ENCODE results near the gene FBXO11. TPM values are rescaled to one million over a fixed set of nuclear protein-coding genes. Genes with fewer than 3 reads are reported as not detected.
A peak's percentile ranks its signal among the peaks of the same experiment; 100 is the strongest.

The FBXO11 gene
- total and polyA plus RNA-seq, 10 of the 15 experiments (the other 5 are each of a cell fraction or from before 2014, with no cell fraction given), result 5.9 to 38.9 (median 22.5) TPM

DNA sequence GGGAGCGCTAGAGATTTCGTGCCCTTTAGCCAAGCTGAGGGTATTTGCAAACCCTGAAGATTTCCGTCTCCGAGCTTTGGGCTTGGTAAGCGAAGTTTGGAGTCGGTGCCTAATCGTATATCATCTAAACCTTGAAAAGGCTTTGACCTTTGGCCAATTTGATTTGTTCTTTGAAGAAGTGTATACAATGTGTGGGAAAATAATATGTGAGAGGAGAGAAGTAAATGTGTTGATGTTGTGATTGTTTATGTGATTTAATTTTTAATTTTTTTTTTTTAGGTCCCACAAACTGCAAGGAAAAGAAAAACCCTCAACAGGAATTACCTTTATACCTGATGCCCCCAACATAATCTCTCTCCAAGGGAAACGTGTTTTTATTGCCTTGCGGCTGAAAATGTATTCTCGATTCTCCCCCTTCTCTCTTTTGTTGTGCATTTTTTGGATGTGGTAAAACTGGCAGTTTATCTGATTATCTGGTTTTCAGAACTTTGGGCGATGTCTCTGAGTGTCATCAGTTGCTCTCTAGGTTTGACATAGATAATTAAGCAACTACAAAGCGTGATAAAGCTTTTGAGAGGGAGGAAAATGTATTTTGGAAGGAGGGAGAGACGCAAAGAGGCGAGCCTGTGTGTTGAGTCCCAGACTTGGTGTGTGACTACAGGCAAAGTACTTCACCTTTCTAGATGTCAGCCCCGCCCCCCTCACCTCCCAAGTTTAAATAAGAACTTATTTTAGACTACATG, 912 bp upstream of the FBXO11 start (continued):
- TF ChIP-seq, protein P1, sequence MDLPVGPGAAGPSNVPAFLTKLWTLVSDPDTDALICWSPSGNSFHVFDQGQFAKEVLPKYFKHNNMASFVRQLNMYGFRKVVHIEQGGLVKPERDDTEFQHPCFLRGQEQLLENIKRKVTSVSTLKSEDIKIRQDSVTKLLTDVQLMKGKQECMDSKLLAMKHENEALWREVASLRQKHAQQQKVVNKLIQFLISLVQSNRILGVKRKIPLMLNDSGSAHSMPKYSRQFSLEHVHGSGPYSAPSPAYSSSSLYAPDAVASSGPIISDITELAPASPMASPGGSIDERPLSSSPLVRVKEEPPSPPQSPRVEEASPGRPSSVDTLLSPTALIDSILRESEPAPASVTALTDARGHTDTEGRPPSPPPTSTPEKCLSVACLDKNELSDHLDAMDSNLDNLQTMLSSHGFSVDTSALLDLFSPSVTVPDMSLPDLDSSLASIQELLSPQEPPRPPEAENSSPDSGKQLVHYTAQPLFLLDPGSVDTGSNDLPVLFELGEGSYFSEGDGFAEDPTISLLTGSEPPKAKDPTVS (IDR thresholded peaks at IDR 0.05; ENCODE audit: low read depth, low read length), result no peak
- TF ChIP-seq BRCA1 (IDR thresholded peaks at IDR 0.05; ENCODE audit: low read depth, low read length), result no peak
- no peak for TF ChIP-seq KLF5 (IDR thresholded peaks at IDR 0.05; ENCODE audit: partially characterized antibody)
- no peak for TF ChIP-seq RELA (IDR thresholded peaks at IDR 0.05; ENCODE audit: borderline replicate concordance, partially characterized antibody)
- no peak for TF ChIP-seq TCF12 (IDR thresholded peaks at IDR 0.05; ENCODE audit: low read depth, low read length)
- TF ChIP-seq, protein P2, sequence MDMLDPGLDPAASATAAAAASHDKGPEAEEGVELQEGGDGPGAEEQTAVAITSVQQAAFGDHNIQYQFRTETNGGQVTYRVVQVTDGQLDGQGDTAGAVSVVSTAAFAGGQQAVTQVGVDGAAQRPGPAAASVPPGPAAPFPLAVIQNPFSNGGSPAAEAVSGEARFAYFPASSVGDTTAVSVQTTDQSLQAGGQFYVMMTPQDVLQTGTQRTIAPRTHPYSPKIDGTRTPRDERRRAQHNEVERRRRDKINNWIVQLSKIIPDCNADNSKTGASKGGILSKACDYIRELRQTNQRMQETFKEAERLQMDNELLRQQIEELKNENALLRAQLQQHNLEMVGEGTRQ (IDR thresholded peaks at IDR 0.05; ENCODE audit: borderline replicate concordance, low read depth, low read length), result no peak
- TF ChIP-seq, protein P3, sequence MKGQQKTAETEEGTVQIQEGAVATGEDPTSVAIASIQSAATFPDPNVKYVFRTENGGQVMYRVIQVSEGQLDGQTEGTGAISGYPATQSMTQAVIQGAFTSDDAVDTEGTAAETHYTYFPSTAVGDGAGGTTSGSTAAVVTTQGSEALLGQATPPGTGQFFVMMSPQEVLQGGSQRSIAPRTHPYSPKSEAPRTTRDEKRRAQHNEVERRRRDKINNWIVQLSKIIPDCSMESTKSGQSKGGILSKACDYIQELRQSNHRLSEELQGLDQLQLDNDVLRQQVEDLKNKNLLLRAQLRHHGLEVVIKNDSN (IDR thresholded peaks at IDR 0.05; ENCODE audit: borderline replicate concordance, extremely low read length, insufficient read depth, low read depth, low read length), result no peak
- no peak; the same call in none of the 2 replicates for TF ChIP-seq EED (IDR thresholded peaks at IDR 0.05; ENCODE audit: low read depth)
- no peak for TF ChIP-seq NR2C1 (IDR thresholded peaks at IDR 0.05)
- no peak for TF ChIP-seq SUPT20H (IDR thresholded peaks at IDR 0.05; ENCODE audit: borderline replicate concordance, control insufficient read depth, low read depth, low read length)
- TF ChIP-seq CREB1 (IDR thresholded peaks at IDR 0.05; ENCODE audit: low read depth), result no peak
- no peak for TF ChIP-seq SMAD1 (IDR thresholded peaks at IDR 0.05; ENCODE audit: low read depth, partially characterized antibody)
- TF ChIP-seq SMARCA5 (IDR thresholded peaks at IDR 0.05), result peak; percentile 84
- TF ChIP-seq CBX3 (IDR thresholded peaks at IDR 0.05; ENCODE audit: borderline replicate concordance, low read depth), result no peak
- TF ChIP-seq GABPA (IDR thresholded peaks at IDR 0.05; ENCODE audit: low read depth), result no peak
- TF ChIP-seq ASH2L (IDR thresholded peaks at IDR 0.05; ENCODE audit: borderline replicate concordance, low read depth), result no peak
- no peak for TF ChIP-seq KAT2A (conservative IDR thresholded peaks at IDR 0.05; ENCODE audit: control insufficient read depth, low read depth, low read length)
- TF ChIP-seq, protein P4, sequence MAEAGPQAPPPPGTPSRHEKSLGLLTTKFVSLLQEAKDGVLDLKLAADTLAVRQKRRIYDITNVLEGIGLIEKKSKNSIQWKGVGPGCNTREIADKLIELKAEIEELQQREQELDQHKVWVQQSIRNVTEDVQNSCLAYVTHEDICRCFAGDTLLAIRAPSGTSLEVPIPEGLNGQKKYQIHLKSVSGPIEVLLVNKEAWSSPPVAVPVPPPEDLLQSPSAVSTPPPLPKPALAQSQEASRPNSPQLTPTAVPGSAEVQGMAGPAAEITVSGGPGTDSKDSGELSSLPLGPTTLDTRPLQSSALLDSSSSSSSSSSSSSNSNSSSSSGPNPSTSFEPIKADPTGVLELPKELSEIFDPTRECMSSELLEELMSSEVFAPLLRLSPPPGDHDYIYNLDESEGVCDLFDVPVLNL (IDR thresholded peaks at IDR 0.05; ENCODE audit: low read depth, low read length), result no peak
- no peak for TF ChIP-seq ZNF274 (IDR thresholded peaks at IDR 0.05; ENCODE audit: insufficient read depth, insufficient read length)
- peak; percentile 71; the same call in 1 of the 2 replicates for TF ChIP-seq CBFB (IDR thresholded peaks at IDR 0.05; ENCODE audit: low read depth)
- 0 out of 2 replicates have a peak, but pooled peaks have one; percentile 4 for TF ChIP-seq FOXM1 (IDR thresholded peaks at IDR 0.05; ENCODE audit: low read depth, low read length)
- TF ChIP-seq, protein P5, sequence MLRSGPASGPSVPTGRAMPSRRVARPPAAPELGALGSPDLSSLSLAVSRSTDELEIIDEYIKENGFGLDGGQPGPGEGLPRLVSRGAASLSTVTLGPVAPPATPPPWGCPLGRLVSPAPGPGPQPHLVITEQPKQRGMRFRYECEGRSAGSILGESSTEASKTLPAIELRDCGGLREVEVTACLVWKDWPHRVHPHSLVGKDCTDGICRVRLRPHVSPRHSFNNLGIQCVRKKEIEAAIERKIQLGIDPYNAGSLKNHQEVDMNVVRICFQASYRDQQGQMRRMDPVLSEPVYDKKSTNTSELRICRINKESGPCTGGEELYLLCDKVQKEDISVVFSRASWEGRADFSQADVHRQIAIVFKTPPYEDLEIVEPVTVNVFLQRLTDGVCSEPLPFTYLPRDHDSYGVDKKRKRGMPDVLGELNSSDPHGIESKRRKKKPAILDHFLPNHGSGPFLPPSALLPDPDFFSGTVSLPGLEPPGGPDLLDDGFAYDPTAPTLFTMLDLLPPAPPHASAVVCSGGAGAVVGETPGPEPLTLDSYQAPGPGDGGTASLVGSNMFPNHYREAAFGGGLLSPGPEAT (IDR thresholded peaks at IDR 0.05; ENCODE audit: low read depth), result no peak; the same call in 1 of the 2 replicates

Data from GM12878 (cell line).